ENCODE measurements around the gene TPGS2.

- TF ChIP-seq TBP (IDR thresholded peaks at IDR 0.05; ENCODE audit: low read depth, low read length) (no peak), CTCF (IDR thresholded peaks at IDR 0.05; ENCODE audit: control extremely low read depth in 1 of 3, insufficient read depth in 1 of 3, low read depth in 1 of 3, low read length in 3 of 3) (no peak), ATF2 (IDR thresholded peaks at IDR 0.05; ENCODE audit: low read length) (no peak), ATF3 (IDR thresholded peaks at IDR 0.05; ENCODE audit: insufficient read depth, low read depth, low read length) (no peak), SRF (IDR thresholded peaks at IDR 0.05; ENCODE audit: low read depth, low read length) (no peak)
Measured at GRCh38 chr18:36833120-36833519, 4.3 kb upstream of the TPGS2 start.

Measured in H1 (cell line).